ENCODE results near the gene CPT2. TPM values are rescaled to one million over a fixed set of nuclear protein-coding genes. Genes with fewer than 3 reads are reported as not detected.

The CPT2 gene
- total and polyA plus RNA-seq, 2 of the 13 experiments (the other 11 are each of a cell fraction or from before 2014, with no cell fraction given) = 12.6 to 14.6 TPM

- TF ChIP-seq SRSF4 (IDR thresholded peaks at IDR 0.05; ENCODE audit: low read depth, low read length, poor library complexity, severe bottlenecking) = no peak
- no peak; the same call in 1 of the 2 replicates for TF ChIP-seq ZNF639 (CRISPR knock-in tag; conservative IDR thresholded peaks at IDR 0.05)
- TF ChIP-seq ZNF224 (CRISPR knock-in tag; IDR thresholded peaks at IDR 0.05) = no peak
- TF ChIP-seq TOE1 (CRISPR knock-in tag; IDR thresholded peaks at IDR 0.05) = no peak
- no peak for TF ChIP-seq PRDM4 (CRISPR knock-in tag; IDR thresholded peaks at IDR 0.05; ENCODE audit: borderline replicate concordance)
- TF ChIP-seq JUNB (CRISPR knock-in tag; IDR thresholded peaks at IDR 0.05; ENCODE audit: borderline replicate concordance) = no peak
- TF ChIP-seq ZSCAN20 (CRISPR knock-in tag; IDR thresholded peaks at IDR 0.05; ENCODE audit: borderline replicate concordance) = no peak
- TF ChIP-seq BATF2 (CRISPR knock-in tag; IDR thresholded peaks at IDR 0.05) = no peak
- TF ChIP-seq SALL1 (CRISPR knock-in tag; IDR thresholded peaks at IDR 0.05) = peak; percentile 76
- TF ChIP-seq ZZZ3 (CRISPR knock-in tag; IDR thresholded peaks at IDR 0.05; ENCODE audit: borderline replicate concordance) = no peak
- TF ChIP-seq CSRNP1 (CRISPR knock-in tag; IDR thresholded peaks at IDR 0.05) = no peak
- no peak for TF ChIP-seq KLF13 (CRISPR knock-in tag; IDR thresholded peaks at IDR 0.05)
- no peak for TF ChIP-seq NFIB (CRISPR knock-in tag; IDR thresholded peaks at IDR 0.05; ENCODE audit: borderline replicate concordance)
- TF ChIP-seq MZF1 (CRISPR knock-in tag; IDR thresholded peaks at IDR 0.05; ENCODE audit: borderline replicate concordance) = no peak
- no peak for TF ChIP-seq PLRG1 (conservative IDR thresholded peaks at IDR 0.05)
- TF ChIP-seq RAD21 (CRISPR knock-in tag; IDR thresholded peaks at IDR 0.05) = peak; percentile 70
- no peak for TF ChIP-seq RELA (CRISPR knock-in tag; IDR thresholded peaks at IDR 0.05)
- TF ChIP-seq FOXK2 (IDR thresholded peaks at IDR 0.05) = no peak
- no peak for TF ChIP-seq TEAD2 (CRISPR knock-in tag; IDR thresholded peaks at IDR 0.05)
- no peak for TF ChIP-seq MTA3 (CRISPR knock-in tag; IDR thresholded peaks at IDR 0.05)
- TF ChIP-seq ZNF792 (CRISPR knock-in tag; IDR thresholded peaks at IDR 0.05) = 0 out of 2 replicates have a peak, but pooled peaks have one; percentile 39
Measured at GRCh38 chr1:53176452-53177208, 20.0 kb upstream of the CPT2 start (continued).
